GM12878 (cell line): Measurements from ENCODE around the gene ANKS4B. TPM values are rescaled to one million over a fixed set of nuclear protein-coding genes. Genes with fewer than 3 reads are reported as not detected.

Experiments
- ATAC-seq: fragments of 200-7000 bp; cut with Tn5 transposase; 3 replicates; pipeline ENCODE4 v1.9.1; 2020; ENCODE audit warnings: mild to moderate bottlenecking, moderate library complexity
- BruUV-seq: library from RNA; stranded (reverse); fragments of 400-500 nt; replicated peaks from 2 replicates; lab custom pipeline; 2021; lab: Mats Ljungman, UMichigan
- CTCF ChIA-PET: fragments of 300-600 bp; sonication (Branson Sonifier 250); formaldehyde crosslinking; extraction: SDS; loops from one replicate; lab custom pipeline; 2021; ENCODE audit warnings: inconsistent platforms; lab: Yijun Ruan, JAX
- POLR2A ChIA-PET: fragments of 350-600 bp; formaldehyde crosslinking; extraction: SDS; loops from one replicate; lab custom pipeline; 2021; ENCODE audit warnings: inconsistent platforms; lab: Charles Lee
- RAD21 ChIA-PET: fragments of 300-600 bp; sonication (Branson Sonifier 250); formaldehyde crosslinking; loops from one replicate; lab custom pipeline; 2023; ENCODE audit warnings: antibody characterized with exemption; ENCODE audit not compliant: unreplicated experiment; lab: Charles Lee
- SMC1A ChIA-PET: fragments of 300-600 bp; sonication (Branson Sonifier 250); formaldehyde crosslinking; loops from one replicate; lab custom pipeline; 2023; ENCODE audit not compliant: unreplicated experiment, uncharacterized antibody; lab: Charles Lee
- DNase-seq: peaks from one replicate; pipeline ENCODE4 v3.0.0-alpha.2; 2011; ENCODE audit warnings: low read depth, low spot score
- FAIRE-seq: peaks from 3 replicates; lab custom pipeline; 2011; peaks lifted over from hg19 to GRCh38; lab: Jason Lieb, UNC
- H2AFZ ChIP-seq: 2 replicates; pipeline ENCODE4 v1.6.0; 2011; ENCODE audit warnings: low read depth, low read length, control low read depth; ENCODE audit not compliant: control insufficient read depth
- H3K27ac ChIP-seq: 2 replicates; pipeline ENCODE4 v1.5.1; 2011; ENCODE audit warnings: control low read depth; ENCODE audit not compliant: control insufficient read depth, insufficient read depth
- H3K27me3 ChIP-seq, 2 experiments: replicated peaks in 1 of 2; 2 replicates each; pipeline versions ENCODE4 v1.6.0 to v1.6.1; 2011; ENCODE audit warnings: low read length in 1 of 2; ENCODE audit not compliant: control insufficient read depth in 2 of 2, insufficient read depth in 2 of 2
- H3K36me3 ChIP-seq, 2 experiments: 2 replicates each; pipeline ENCODE4 v1.5.1; 2011; ENCODE audit warnings: low read length in 1 of 2; ENCODE audit not compliant: control insufficient read depth in 2 of 2, insufficient read depth in 2 of 2
- H3K4me1 ChIP-seq: 2 replicates; pipeline ENCODE4 v1.6.1; 2011; ENCODE audit warnings: mild to moderate bottlenecking, low read length, moderate library complexity, mixed read lengths; ENCODE audit not compliant: control insufficient read depth, insufficient read depth
- H3K4me2 ChIP-seq: 2 replicates; pipeline ENCODE4 v1.6.0; 2011; ENCODE audit warnings: control low read depth; ENCODE audit not compliant: control insufficient read depth, insufficient read depth
- H3K4me3 ChIP-seq: fragments of 200-600 bp; sonication (generic); 2 replicates; pipeline ENCODE4 v1.5.1; 2016
- H3K79me2 ChIP-seq: 2 replicates; pipeline ENCODE4 v1.6.0; 2011; ENCODE audit warnings: low read length; ENCODE audit not compliant: control insufficient read depth, insufficient read depth
- H3K9ac ChIP-seq: 2 replicates; pipeline ENCODE4 v1.8.0; 2011; ENCODE audit warnings: low read length, control low read depth, mixed read lengths; ENCODE audit not compliant: control insufficient read depth, insufficient read depth
- H3K9me3 ChIP-seq: replicated peaks from 3 replicates; pipeline ENCODE4 v1.5.1; 2011; ENCODE audit warnings: mild to moderate bottlenecking, low read length; ENCODE audit not compliant: control insufficient read depth, insufficient read depth
- H4K20me1 ChIP-seq: 2 replicates; pipeline ENCODE4 v1.6.0; 2011; ENCODE audit not compliant: control insufficient read depth, insufficient read depth
- EP300 ChIP-seq, 2 experiments: fragments of 150-350 bp in 1 of 2; IDR thresholded peaks; 2 replicates each; pipeline ENCODE4 v1.6.1; 2011 to 2012; ENCODE audit warnings: low read depth in 2 of 2, low read length in 2 of 2, borderline replicate concordance in 1 of 2, improper control_type of control experiment in 1 of 2, inconsistent platforms in 1 of 2; ENCODE audit not compliant: control insufficient read depth in 1 of 2
- JUNB ChIP-seq: IDR thresholded peaks from 2 replicates; pipeline ENCODE4 v1.6.1; 2016; ENCODE audit warnings: antibody characterized with exemption, mild to moderate bottlenecking
- KDM1A ChIP-seq: fragments of 200-600 bp; sonication (generic); IDR thresholded peaks from 2 replicates; pipeline ENCODE4 v1.6.1; 2016; ENCODE audit warnings: borderline replicate concordance
- PML ChIP-seq: IDR thresholded peaks from 2 replicates; pipeline ENCODE4 v1.6.1; 2012; ENCODE audit warnings: low read length, inconsistent platforms
- RAD21 ChIP-seq: IDR thresholded peaks from 2 replicates; pipeline ENCODE4 v1.6.1; 2011; ENCODE audit warnings: mild to moderate bottlenecking, low read depth, low read length, moderate library complexity; ENCODE audit not compliant: insufficient read depth
- SMC3 ChIP-seq: IDR thresholded peaks from 2 replicates; pipeline ENCODE4 v1.6.1; 2011; ENCODE audit warnings: low read length, improper control_type of control experiment, borderline replicate concordance
- SPI1 ChIP-seq: IDR thresholded peaks from 2 replicates; pipeline ENCODE4 v1.6.1; 2011; ENCODE audit warnings: low read depth, mild to moderate bottlenecking, low read length, moderate library complexity, borderline replicate concordance; ENCODE audit not compliant: insufficient read depth
- ZNF217 ChIP-seq: fragments of 450-650 bp; IDR thresholded peaks from 2 replicates; pipeline ENCODE4 v1.6.1; 2017; ENCODE audit warnings: antibody characterized with exemption, mild to moderate bottlenecking
- WGBS: methylation state at CpG from one replicate; pipeline ENCODE4 v1.1.6; 2016; ENCODE audit warnings: low lambda C conversion rate; ENCODE audit not compliant: insufficient replicate concordance, insufficient coverage; ENCODE audit errors: missing lambda C conversion rate; 5-methylcytosine and 5-hydroxymethylcytosine counted together
- in situ Hi-C: fragments of 300-500 bp; cut with MboI; formaldehyde crosslinking; loops from 9 replicates; pipeline ENCODE4 v1.14.3; 2018; ENCODE audit warnings: mixed read lengths
- intact Hi-C: fragments of 100-400 bp; cut with micrococcal nuclease; formaldehyde crosslinking; loops from one replicate; pipeline ENCODE4 v1.14.2; 2022; ENCODE audit not compliant: unreplicated experiment
- polyA plus RNA-seq, 11 experiments: library from polyadenylated mRNA; depleted of rRNA in 4 of 11; unstranded in 6 of 11; stranded (reverse) in 5 of 11; fragments of >200 nt; fragmentation: Nextera tagmentation in 4 of 11; fragmentation: Illumina TruSeq in 1 of 11; extraction: Ambion mirVana in 4 of 11; extraction: Trizol in 1 of 11; gene quantifications; 1 replicate in 1 of 11; 2 replicates in 10 of 11; pipeline versions ENCODE4 v1.2.1 to v1.2.3, GENCODE V29; 2011 to 2016; ENCODE audit warnings: inconsistent platforms in 2 of 11, missing spikeins in 2 of 11, low read depth in 1 of 11
- total RNA-seq, 4 experiments: library from RNA; depleted of rRNA in 3 of 4; stranded (reverse); fragments of >200 nt in 3 of 4; fragmentation: Illumina TruSeq in 1 of 4; extraction: Trizol in 1 of 4; gene quantifications; 2 replicates each; pipeline versions ENCODE4 v1.2.1 to v1.2.3, GENCODE V29; 2013 to 2021
- TF ChIP-seq, protein P1 (sequence below): fragments of 450-650 bp; IDR thresholded peaks from 2 replicates; pipeline ENCODE4 v1.6.1; 2017; ENCODE audit warnings: mild to moderate bottlenecking
- TF ChIP-seq, protein P2 (sequence below): fragments of 450-650 bp; IDR thresholded peaks from 2 replicates; pipeline ENCODE4 v1.6.1; 2014; ENCODE audit warnings: mild to moderate bottlenecking

ANKS4B gene
- total and polyA plus RNA-seq, 10 of the 15 experiments (the other 5 are each of a cell fraction or from before 2014, with no cell fraction given), result 0.01 to 0.11 (median 0.05) TPM; not detected in 6

DNA sequence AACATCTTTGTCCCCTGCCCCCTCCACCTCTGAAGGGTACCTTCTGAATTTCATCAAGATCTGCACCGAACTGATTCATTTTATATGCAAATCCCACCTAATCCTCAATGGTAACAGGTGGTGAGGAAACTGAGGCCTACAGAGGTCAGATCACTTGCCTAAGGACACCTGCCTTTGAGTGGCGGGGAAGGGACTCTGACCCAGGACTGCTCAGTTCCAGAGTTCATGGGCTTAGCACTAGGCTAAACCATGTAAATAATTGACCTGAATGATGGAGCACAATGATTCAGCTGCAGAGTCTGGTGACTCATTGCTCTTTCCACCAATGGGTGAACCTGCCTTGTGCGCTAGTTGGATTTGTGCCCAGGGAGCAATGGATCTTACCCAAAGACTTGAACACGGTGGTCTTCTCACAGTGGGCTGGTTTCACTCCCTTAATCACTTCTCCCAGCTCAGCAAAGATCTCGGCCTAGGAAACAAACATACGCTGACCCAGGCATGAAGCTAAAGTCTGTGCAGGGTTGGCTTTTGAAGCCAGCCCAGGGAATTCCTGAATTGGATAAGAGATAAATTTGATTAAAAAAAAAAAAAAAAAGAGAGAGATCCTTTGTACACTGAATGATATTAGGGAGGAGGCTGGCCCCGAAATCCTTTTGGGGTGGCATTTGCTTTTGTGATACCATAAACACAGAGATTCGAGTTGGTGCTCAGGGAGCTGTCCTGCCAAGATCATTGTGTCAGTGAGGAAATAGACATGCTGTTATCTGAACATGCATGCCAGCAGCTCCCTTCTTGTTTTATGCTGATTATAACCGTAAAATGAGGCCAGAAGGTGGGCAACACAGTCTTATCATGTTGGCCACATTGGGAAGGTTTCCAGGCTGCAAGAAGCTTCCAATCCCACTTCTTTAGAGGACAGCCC is 27.6 kb downstream of the ANKS4B start (continued):
- TF ChIP-seq ZNF217, result no peak
- no peak for TF ChIP-seq JUNB
- no peak for TF ChIP-seq EP300 (IDR thresholded peaks at IDR 0.05; ENCODE audit: borderline replicate concordance in 1 of 2, control insufficient read depth in 1 of 2, low read depth in 2 of 2, low read length in 2 of 2)
- TF ChIP-seq KDM1A, result no peak
- TF ChIP-seq, all 136 proteins: peak for 0

DNA sequence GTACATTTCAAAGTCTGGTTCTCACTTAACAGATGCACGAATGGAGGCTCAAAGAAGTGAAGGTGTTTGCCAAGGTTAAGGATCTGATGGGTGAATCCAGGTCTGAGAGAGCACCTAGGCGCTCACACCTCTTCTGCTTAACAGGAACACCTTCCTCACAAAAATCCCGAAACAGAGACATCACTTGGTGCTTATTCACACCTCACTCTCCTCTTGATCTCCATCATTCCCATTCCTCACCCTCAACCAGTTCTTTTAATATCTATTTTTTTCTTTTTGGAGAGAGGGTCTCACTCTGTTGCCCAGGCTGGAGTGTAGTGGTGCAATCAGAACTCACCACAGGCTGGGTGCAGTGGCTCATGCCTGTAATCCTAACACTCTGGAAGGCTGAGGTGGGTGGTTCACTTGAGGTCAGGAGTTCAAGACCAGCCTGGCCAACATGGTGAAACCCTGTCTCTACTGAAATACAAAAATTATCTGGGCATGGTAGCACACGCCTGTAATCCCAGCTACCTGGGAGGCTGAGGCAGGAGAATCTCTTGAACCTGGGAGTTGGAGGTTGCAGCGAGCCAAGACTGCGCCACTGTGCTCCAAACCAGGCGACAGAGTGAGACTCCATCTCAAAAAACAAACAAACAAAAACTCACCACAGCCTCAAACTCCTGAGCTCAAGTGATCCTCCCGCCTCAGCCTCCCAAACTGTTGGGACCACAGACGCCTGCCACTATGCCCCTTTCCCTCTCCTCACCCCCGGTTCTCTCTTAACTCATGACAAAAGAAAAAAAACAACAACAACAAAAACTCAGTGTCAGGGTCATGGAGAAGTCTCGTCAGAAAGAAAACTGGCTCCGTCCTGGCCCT is 29.5 kb downstream of the ANKS4B start:
- ChIA-PET CTCF (interaction anchor here (0.9 to 4.4 kb wide), 5 partner anchors 12 to 106 kb away, joined by 3 to 20 read pairs (median 5); partner anchors contain the start of gene CRYM), POLR2A (interaction anchor here (1.2 kb wide), 1 partner anchor 12 kb away, joined by 3 read pairs; no protein-coding TSS in a partner anchor), SMC1A (interaction anchor here (4.4 kb wide), 1 partner anchor 12 kb away, joined by 49 read pairs; the partner anchor contains the start of gene CRYM), RAD21 (interaction anchor here (1.3 to 1.7 kb wide), 2 partner anchors 10 to 38 kb away, joined by 5 read pairs; no protein-coding TSS in a partner anchor)
- no peak overlapping the region for H3K4me2 ChIP-seq
- peaks cover 13% of the 10 kb centered on the region for H3K4me1 ChIP-seq
- H3K4me3 ChIP-seq, result no peak overlapping the region
- ATAC-seq (no peak), DNase-seq (no peak), FAIRE-seq (no peak)
- H3K9me3 ChIP-seq, result no peaks in the 10 kb centered on the region
- no peak overlapping the region for H2AFZ ChIP-seq
- H3K36me3 ChIP-seq, result no peaks in the 10 kb centered on the region
- BruUV-seq, result no TSS peak
- in situ Hi-C loops, result no loop called here
- H3K9ac ChIP-seq, result no peak overlapping the region
- H3K27me3 ChIP-seq, result no peaks in the 10 kb centered on the region
- no peaks in the 10 kb centered on the region for H4K20me1 ChIP-seq
- TF ChIP-seq PML, result no peak
- TF ChIP-seq SMC3, result no peak
- TF ChIP-seq, protein P1, sequence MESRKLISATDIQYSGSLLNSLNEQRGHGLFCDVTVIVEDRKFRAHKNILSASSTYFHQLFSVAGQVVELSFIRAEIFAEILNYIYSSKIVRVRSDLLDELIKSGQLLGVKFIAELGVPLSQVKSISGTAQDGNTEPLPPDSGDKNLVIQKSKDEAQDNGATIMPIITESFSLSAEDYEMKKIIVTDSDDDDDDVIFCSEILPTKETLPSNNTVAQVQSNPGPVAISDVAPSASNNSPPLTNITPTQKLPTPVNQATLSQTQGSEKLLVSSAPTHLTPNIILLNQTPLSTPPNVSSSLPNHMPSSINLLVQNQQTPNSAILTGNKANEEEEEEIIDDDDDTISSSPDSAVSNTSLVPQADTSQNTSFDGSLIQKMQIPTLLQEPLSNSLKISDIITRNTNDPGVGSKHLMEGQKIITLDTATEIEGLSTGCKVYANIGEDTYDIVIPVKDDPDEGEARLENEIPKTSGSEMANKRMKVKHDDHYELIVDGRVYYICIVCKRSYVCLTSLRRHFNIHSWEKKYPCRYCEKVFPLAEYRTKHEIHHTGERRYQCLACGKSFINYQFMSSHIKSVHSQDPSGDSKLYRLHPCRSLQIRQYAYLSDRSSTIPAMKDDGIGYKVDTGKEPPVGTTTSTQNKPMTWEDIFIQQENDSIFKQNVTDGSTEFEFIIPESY, result no peak
- TF ChIP-seq RAD21, result no peak
- TF ChIP-seq, protein P2, sequence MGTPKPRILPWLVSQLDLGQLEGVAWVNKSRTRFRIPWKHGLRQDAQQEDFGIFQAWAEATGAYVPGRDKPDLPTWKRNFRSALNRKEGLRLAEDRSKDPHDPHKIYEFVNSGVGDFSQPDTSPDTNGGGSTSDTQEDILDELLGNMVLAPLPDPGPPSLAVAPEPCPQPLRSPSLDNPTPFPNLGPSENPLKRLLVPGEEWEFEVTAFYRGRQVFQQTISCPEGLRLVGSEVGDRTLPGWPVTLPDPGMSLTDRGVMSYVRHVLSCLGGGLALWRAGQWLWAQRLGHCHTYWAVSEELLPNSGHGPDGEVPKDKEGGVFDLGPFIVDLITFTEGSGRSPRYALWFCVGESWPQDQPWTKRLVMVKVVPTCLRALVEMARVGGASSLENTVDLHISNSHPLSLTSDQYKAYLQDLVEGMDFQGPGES, result no peak
- TF ChIP-seq SPI1, result no peak
- no peaks in the 10 kb centered on the region for H3K79me2 ChIP-seq
- intact Hi-C loops, result no loop called here
- 68% methylated on average over 12 of the region's 12 CpGs for whole genome bisulfite sequencing
- H3K27ac ChIP-seq, result no peak overlapping the region
